ENCODE results near the gene ETV4.

- TF ChIP-seq CTCF (IDR thresholded peaks at IDR 0.05; ENCODE audit: low read length) (no peak), EZH2 (IDR thresholded peaks at IDR 0.05; ENCODE audit: borderline replicate concordance, low read length) (no peak)
Observed at GRCh38 chr17:43533699-43534098, 12.4 kb downstream of the ETV4 start.

Data from OCI-LY1 (cell line).